Tibial nerve (tissue), 3 donors: ENCODE data around the gene CASQ2.

Experiments used
- POLR2A ChIP-seq, 2 donors: fragments of 450-650 bp; IDR thresholded peaks; one replicate each; pipeline ENCODE4 v1.6.1; 2017; ENCODE audit warnings: antibody characterized with exemption in 2 of 2, mild to moderate bottlenecking in 2 of 2, moderate library complexity in 2 of 2
- TF ChIP-seq, protein P1 (sequence below), 5 experiments: fragments of 200-600 bp in 3 of 5; fragments of 450-650 bp in 2 of 5; sonication (generic) in 3 of 5; IDR thresholded peaks; one replicate each; pipeline ENCODE4 v1.5.1; 2016 to 2019; ENCODE audit warnings: antibody characterized with exemption in 5 of 5, mild to moderate bottlenecking in 3 of 5, moderate library complexity in 2 of 5

DNA sequence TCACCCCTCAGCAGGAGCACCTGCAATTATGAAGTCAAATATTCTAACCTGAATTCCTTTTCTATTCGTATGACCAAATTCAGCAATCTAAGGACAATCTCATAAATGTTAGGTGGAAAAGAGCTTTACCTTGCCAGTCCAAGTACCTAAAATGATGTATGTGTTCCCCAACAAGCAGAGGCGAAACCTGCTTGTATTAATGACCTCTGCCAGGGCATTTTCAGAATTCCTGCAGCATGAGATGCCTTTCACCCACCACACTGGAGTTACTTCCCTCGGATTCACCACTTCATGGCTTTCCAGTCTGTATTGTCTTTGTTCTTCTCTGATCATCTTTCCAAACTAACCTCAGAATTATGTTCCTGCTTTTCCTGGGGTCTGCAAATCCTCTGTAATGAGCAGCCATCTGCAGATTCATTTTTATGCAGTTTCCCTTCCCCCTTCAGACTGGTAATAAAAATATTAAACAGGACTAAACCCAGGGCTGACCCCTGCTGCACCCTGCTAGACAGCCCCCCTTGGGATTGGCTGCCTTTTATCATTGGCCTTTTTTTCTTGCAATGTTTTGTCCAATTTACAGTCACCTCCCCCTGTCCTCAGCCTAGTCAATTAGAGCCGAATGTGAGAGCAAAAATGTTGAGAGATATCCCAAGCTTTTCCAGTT, 26.6 kb upstream of the CASQ2 start:
- TF ChIP-seq POLR2A (IDR thresholded peaks at IDR 0.05): no peak
- TF ChIP-seq, protein P1, sequence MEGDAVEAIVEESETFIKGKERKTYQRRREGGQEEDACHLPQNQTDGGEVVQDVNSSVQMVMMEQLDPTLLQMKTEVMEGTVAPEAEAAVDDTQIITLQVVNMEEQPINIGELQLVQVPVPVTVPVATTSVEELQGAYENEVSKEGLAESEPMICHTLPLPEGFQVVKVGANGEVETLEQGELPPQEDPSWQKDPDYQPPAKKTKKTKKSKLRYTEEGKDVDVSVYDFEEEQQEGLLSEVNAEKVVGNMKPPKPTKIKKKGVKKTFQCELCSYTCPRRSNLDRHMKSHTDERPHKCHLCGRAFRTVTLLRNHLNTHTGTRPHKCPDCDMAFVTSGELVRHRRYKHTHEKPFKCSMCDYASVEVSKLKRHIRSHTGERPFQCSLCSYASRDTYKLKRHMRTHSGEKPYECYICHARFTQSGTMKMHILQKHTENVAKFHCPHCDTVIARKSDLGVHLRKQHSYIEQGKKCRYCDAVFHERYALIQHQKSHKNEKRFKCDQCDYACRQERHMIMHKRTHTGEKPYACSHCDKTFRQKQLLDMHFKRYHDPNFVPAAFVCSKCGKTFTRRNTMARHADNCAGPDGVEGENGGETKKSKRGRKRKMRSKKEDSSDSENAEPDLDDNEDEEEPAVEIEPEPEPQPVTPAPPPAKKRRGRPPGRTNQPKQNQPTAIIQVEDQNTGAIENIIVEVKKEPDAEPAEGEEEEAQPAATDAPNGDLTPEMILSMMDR (IDR thresholded peaks at IDR 0.05): no peak
